Mesothelial cell of epicardium (in vitro differentiated cells): ENCODE results near the gene ARHGEF7. TPM values are rescaled to one million over a fixed set of nuclear protein-coding genes. Genes with fewer than 3 reads are reported as not detected.
"Not testable (repeated sequence)": the region's sequence is repeated elsewhere in the genome, so short reads cannot be mapped to it uniquely, and the experiment has no call there.

Source experiments
- DNase-seq, 2 experiments: peaks; one replicate each; pipeline ENCODE4 v3.0.0; 2021; ENCODE audit warnings: low spot score in 2 of 2; ENCODE audit not compliant: unreplicated experiment in 2 of 2
- H3K27ac Mint-ChIP-seq: 2 replicates; pipeline ENCODE4 v1.8.0; 2021; ENCODE audit warnings: mixed read lengths
- H3K27me3 Mint-ChIP-seq: 2 replicates; pipeline ENCODE4 v1.8.0; 2021; ENCODE audit warnings: low read depth, mixed read lengths
- H3K36me3 Mint-ChIP-seq: 2 replicates; pipeline ENCODE4 v1.8.0; 2021; ENCODE audit warnings: mixed read lengths
- H3K4me1 Mint-ChIP-seq: 2 replicates; pipeline ENCODE4 v1.8.0; 2021; ENCODE audit warnings: mixed read lengths
- H3K4me3 Mint-ChIP-seq: 2 replicates; pipeline ENCODE4 v1.8.0; 2021; ENCODE audit warnings: mild to moderate bottlenecking, moderate library complexity, mixed read lengths
- H3K9me3 Mint-ChIP-seq: 2 replicates; pipeline ENCODE4 v1.8.0; 2021; ENCODE audit warnings: mixed read lengths
- total RNA-seq: library from RNA; stranded (reverse); gene quantifications from 3 replicates; pipeline ENCODE4 v1.2.1, GENCODE V29; 2021
- TF ChIP-seq, protein P1 (sequence below): fragments of 200-600 bp; sonication (generic); IDR thresholded peaks from one replicate; pipeline ENCODE4 v1.5.0; 2021; ENCODE audit warnings: antibody characterized with exemption; ENCODE audit not compliant: unreplicated experiment

The ARHGEF7 gene
- total RNA-seq, 1 donor from 2014 or later: 95.9 TPM

DNA sequence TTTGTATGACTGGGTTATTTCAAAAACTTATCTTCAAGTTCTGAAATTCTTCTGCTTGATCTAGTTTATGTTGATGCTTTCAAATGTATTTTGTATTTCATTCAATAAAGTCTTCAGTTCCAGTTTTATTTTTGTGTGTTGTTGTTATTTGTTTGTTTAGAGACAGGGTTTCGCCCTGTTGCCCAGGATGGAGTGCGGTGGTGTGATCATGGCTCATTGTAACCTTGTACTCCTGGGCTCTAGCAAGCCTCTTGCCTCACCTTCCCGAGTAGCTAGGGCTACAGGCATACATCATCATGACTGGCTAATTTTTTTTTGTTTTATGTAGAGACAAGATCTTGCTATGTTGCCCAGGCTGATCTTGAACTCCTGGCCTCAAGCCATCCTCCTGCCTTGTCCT lies 40.3 kb upstream of the ARHGEF7 start:
- TF ChIP-seq, protein P1, sequence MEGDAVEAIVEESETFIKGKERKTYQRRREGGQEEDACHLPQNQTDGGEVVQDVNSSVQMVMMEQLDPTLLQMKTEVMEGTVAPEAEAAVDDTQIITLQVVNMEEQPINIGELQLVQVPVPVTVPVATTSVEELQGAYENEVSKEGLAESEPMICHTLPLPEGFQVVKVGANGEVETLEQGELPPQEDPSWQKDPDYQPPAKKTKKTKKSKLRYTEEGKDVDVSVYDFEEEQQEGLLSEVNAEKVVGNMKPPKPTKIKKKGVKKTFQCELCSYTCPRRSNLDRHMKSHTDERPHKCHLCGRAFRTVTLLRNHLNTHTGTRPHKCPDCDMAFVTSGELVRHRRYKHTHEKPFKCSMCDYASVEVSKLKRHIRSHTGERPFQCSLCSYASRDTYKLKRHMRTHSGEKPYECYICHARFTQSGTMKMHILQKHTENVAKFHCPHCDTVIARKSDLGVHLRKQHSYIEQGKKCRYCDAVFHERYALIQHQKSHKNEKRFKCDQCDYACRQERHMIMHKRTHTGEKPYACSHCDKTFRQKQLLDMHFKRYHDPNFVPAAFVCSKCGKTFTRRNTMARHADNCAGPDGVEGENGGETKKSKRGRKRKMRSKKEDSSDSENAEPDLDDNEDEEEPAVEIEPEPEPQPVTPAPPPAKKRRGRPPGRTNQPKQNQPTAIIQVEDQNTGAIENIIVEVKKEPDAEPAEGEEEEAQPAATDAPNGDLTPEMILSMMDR: no peak
- Mint-ChIP-seq H3K27me3 (peaks cover 7% of the 10 kb centered on the region), H3K4me1 (no peaks in the 10 kb centered on the region), H3K27ac (no peak overlapping the region), H3K4me3 (no peak overlapping the region), H3K9me3 (peaks cover 48% of the 10 kb centered on the region), H3K36me3 (no peaks in the 10 kb centered on the region)
- DNase-seq: no peak

DNA sequence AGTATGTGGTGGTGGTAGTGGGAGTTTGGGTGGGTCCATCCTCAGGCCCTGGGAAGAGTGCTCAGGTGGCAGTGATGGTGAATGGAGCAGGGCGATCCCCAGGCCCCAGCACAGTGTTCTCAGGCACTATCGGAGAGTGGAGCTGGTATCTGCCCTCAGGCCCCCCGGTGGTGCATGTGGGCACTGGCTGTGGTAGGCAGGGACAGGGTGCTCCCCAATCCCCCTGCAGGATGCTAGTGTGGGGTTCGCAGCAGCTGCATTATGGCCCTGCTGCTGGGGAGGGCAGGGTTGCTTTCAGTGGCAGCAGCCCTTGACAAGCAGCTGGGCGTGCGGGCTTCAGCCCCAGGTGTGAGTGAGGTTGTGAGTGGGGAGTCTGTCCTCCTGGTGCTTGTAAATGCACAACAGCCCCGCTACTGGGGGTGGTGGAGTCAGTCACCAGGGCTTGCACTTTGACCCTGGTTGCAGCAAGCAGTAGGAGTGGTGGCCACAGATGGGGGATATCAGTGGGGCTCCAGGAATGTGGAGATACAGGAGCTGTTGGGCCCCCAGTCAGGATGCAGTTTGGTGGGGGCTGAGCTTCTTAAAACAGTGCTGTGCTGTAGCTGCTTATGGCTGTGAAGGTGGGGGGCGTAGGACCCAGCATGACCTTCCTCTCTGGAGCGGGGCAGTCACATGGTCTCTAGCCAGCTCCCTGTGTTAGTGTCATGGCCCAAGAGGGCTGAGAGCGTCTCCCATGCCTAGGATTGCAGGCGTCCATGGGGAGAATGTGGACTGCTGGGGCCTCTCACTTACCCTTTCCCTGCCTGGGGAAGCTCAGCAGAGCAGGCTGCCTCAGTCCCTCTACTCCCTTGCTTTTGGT lies 38.7 kb upstream of the ARHGEF7 start:
- Mint-ChIP-seq H3K4me1 (no peaks in the 10 kb centered on the region), H3K9me3 (peaks cover 33% of the 10 kb centered on the region), H3K27ac (no peak overlapping the region), H3K4me3 (no peak overlapping the region), H3K36me3 (no peaks in the 10 kb centered on the region), H3K27me3 (peaks cover 5% of the 10 kb centered on the region)
- no peak for DNase-seq
- TF ChIP-seq, protein P1: no peak

DNA sequence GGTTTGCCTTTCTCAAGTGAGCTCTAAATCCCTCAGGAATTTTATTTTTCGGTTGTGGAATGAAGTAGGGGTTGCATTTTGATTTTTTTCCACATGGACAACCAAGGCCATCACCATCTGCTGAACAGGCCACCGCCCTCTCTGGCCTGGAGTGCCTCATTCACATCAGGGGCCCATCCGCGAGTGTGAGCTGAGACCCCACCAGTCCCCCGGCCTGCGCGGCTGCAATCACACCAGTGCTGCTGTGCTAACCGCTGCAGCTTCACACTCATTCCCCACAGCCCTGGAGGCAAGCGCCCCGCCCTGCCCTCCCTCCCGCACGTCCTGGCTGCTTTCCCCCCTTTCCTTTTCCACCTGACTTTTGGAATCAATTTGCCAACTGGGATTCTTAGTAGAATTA lies 35.7 kb upstream of the ARHGEF7 start:
- peaks cover 12% of the 10 kb centered on the region for H3K9me3 Mint-ChIP-seq
- DNase-seq: no peak
- no peak overlapping the region for H3K27ac Mint-ChIP-seq
- H3K36me3 Mint-ChIP-seq: no peaks in the 10 kb centered on the region
- H3K27me3 Mint-ChIP-seq: peaks cover 5% of the 10 kb centered on the region
- no peaks in the 10 kb centered on the region for H3K4me1 Mint-ChIP-seq
- TF ChIP-seq, protein P1: no peak
- H3K4me3 Mint-ChIP-seq: no peak overlapping the region

DNA sequence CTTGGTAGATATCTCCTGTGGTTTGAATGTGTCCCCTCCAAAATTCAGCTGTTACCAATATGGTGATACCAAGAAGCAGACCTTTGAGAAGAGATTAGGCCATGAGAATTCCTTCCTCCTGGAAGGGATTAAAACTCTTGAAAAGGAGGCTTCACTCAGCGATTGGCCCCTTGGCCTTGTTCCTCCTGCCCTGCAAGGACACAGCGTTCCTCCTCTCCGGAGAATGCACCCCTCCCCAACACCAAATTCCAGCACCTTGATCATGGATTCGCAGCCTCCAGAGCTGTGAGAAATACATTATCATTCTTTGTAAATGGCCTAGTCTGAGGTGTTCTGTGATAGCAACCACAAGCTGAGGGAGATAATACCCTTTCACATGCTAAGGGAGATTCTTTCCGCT lies 34.5 kb upstream of the ARHGEF7 start:
- TF ChIP-seq, protein P1: no peak
- no peaks in the 10 kb centered on the region for H3K36me3 Mint-ChIP-seq
- no peak overlapping the region for H3K27ac Mint-ChIP-seq
- peaks cover 2% of the 10 kb centered on the region for H3K9me3 Mint-ChIP-seq
- H3K4me1 Mint-ChIP-seq: no peaks in the 10 kb centered on the region
- no peak for DNase-seq
- no peak overlapping the region for H3K4me3 Mint-ChIP-seq
- peaks cover 5% of the 10 kb centered on the region for H3K27me3 Mint-ChIP-seq

DNA sequence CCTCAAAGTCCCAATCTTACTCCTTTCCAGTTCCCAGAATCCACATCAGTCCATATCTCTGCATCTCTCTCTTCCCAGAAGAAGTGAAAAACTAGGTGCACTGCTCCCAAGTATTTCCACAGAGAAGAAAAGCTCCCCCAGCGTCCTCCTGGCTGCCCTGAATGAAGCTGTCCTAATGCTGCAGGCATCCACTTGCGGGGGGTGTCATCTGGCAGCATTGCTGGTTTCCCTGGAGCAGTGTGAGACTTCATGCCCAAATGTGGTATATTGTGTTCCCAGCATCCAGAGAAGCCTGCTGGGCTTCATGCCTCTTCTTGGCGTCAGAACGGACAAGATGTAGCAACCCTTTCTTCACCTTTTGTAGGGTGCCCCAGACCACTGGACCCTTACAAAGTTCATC lies 32.9 kb upstream of the ARHGEF7 start:
- TF ChIP-seq, protein P1: no peak
- Mint-ChIP-seq H3K4me3 (no peak overlapping the region), H3K4me1 (no peaks in the 10 kb centered on the region), H3K27me3 (peaks cover 12% of the 10 kb centered on the region), H3K36me3 (no peaks in the 10 kb centered on the region), H3K9me3 (no peaks in the 10 kb centered on the region), H3K27ac (no peak overlapping the region)
- no peak for DNase-seq

DNA sequence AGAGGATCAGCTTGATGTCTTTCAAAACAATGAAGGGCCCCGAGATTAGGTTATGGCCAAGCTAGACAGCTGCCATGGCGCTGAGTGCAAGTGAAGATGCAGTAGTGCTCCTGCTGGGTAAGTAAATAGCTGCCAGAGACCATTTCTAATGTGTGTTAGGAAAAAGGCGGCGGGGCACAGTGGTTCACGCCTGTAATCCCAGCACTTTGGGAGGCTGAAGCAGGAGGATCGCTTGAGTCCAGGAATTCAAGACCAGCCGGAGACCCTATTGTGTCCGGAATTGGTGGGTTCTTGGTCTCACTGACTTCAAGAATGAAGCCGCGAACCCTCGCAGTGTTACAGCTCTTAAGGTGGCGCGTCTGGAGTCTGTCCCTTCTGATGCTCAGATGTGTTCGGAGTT lies 32.3 kb upstream of the ARHGEF7 start:
- H3K9me3 Mint-ChIP-seq, H3K4me1 Mint-ChIP-seq, H3K27ac Mint-ChIP-seq, DNase-seq, H3K36me3 Mint-ChIP-seq, H3K4me3 Mint-ChIP-seq: not testable (repeated sequence)
- peaks cover 12% of the 10 kb centered on the region for H3K27me3 Mint-ChIP-seq

DNA sequence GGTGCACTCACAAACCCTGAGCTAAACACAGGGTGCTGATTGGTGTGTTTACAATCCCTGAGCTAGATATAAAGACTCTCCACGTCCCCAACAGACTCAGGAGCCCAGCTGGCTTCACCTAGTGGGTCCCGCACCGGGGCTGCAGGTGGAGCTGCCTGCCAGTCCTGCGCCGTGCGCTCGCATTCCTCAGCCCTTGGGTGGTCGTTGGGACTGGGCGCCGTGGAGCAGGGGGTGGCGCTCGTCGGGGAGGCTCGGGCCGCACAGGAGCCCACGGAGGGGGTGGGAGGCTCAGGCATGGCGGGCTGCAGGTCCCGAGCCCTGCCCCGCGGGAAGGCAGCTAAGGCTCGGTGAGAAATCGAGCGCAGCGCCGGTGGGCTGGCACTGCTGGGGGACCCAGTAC lies 31.4 kb upstream of the ARHGEF7 start:
- not testable (repeated sequence) for H3K9me3 Mint-ChIP-seq, H3K36me3 Mint-ChIP-seq, DNase-seq, H3K27ac Mint-ChIP-seq, H3K4me1 Mint-ChIP-seq, H3K4me3 Mint-ChIP-seq
- H3K27me3 Mint-ChIP-seq: peaks cover 13% of the 10 kb centered on the region
